Ovary (tissue), 3 donors: ENCODE measurements around the gene OTOS.

Experiments used
- POLR2A ChIP-seq: fragments of 450-650 bp; IDR thresholded peaks from one replicate; pipeline ENCODE4 v1.6.1; 2017; ENCODE audit warnings: antibody characterized with exemption, mild to moderate bottlenecking, moderate library complexity
- TF ChIP-seq, protein P1 (sequence below), 3 donors: fragments of 450-650 bp in 2 of 3; fragments of 200-600 bp in 1 of 3; IDR thresholded peaks; one replicate each; pipeline versions ENCODE4 v1.5.1 to v1.8.0; 2016 to 2022; ENCODE audit warnings: antibody characterized with exemption in 3 of 3, mild to moderate bottlenecking in 1 of 3
- donor health status: DM: no; HTN: no; CAD: no.

DNA sequence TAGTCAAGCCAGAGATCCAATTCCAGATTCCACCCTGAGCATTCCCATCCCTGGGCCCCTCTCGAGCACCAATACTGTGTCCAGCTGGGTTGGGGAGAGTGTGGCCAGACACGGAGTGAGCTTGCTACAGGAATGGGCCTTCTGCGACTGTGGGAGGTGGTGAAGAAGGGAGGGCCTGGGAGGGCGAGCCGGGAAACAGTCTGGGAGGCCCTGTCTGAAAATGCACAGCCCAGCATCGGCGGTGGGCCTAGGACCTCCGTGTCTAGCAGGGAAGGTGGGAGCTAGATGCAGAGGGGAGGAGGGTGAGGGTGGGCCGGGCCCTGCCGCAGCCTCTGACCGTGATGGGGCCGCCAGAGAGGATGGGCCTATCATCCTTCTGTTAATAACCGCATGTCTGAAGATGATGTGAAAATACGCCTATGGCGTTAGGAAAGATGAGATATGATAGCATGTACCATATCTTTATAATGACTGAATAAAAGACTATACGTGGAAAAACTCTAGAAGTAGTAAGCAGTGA, 1.9 kb upstream of the OTOS start:
- TF ChIP-seq, protein P1, sequence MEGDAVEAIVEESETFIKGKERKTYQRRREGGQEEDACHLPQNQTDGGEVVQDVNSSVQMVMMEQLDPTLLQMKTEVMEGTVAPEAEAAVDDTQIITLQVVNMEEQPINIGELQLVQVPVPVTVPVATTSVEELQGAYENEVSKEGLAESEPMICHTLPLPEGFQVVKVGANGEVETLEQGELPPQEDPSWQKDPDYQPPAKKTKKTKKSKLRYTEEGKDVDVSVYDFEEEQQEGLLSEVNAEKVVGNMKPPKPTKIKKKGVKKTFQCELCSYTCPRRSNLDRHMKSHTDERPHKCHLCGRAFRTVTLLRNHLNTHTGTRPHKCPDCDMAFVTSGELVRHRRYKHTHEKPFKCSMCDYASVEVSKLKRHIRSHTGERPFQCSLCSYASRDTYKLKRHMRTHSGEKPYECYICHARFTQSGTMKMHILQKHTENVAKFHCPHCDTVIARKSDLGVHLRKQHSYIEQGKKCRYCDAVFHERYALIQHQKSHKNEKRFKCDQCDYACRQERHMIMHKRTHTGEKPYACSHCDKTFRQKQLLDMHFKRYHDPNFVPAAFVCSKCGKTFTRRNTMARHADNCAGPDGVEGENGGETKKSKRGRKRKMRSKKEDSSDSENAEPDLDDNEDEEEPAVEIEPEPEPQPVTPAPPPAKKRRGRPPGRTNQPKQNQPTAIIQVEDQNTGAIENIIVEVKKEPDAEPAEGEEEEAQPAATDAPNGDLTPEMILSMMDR (IDR thresholded peaks at IDR 0.05) = no peak
- TF ChIP-seq POLR2A = no peak
